ENCODE measurements around the gene HNF4A. TPM values are rescaled to one million over a fixed set of nuclear protein-coding genes. Genes with fewer than 3 reads are reported as not detected.

HNF4A gene
- total RNA-seq, 1 donor from 2014 or later, result not detected

- intact Hi-C loops (cut with DNase I), result no loop called here
- H3K4me1 ChIP-seq, result peaks cover 12% of the 10 kb centered on the region
- DNase-seq (ENCODE audit: extremely low spot score in 2 of 2), result no peak
- no peaks in the 10 kb centered on the region for H3K36me3 ChIP-seq
- no peak overlapping the region for H3K4me3 ChIP-seq
- H3K27ac ChIP-seq, result no peak overlapping the region
- H3K9me3 ChIP-seq, result no peaks in the 10 kb centered on the region
- no peaks in the 10 kb centered on the region for H3K27me3 ChIP-seq
- TF ChIP-seq POLR2A (IDR thresholded peaks at IDR 0.05), result no peak
- TF ChIP-seq POLR2AphosphoS5 (IDR thresholded peaks at IDR 0.05; ENCODE audit: insufficient read depth in 1 of 2, low read depth in 1 of 2), result no peak
- TF ChIP-seq CTCF (IDR thresholded peaks at IDR 0.05), result no peak
Measured at GRCh38 chr20:44392088-44392775, 36.7 kb downstream of the HNF4A start.

GRCh38 chr20:44392776-44393607, 37.5 kb downstream of the HNF4A start:
- peaks cover 10% of the 10 kb centered on the region for H3K4me1 ChIP-seq
- no peaks in the 10 kb centered on the region for H3K9me3 ChIP-seq
- H3K27ac ChIP-seq, result no peak overlapping the region
- intact Hi-C loops (cut with DNase I), result no loop called here
- H3K4me3 ChIP-seq, result no peak overlapping the region
- H3K36me3 ChIP-seq, result no peaks in the 10 kb centered on the region
- no peaks in the 10 kb centered on the region for H3K27me3 ChIP-seq
- TF ChIP-seq POLR2A (IDR thresholded peaks at IDR 0.05) (no peak), POLR2AphosphoS5 (IDR thresholded peaks at IDR 0.05; ENCODE audit: insufficient read depth in 1 of 2, low read depth in 1 of 2) (no peak), CTCF (IDR thresholded peaks at IDR 0.05) (no peak)
- DNase-seq (ENCODE audit: extremely low spot score in 2 of 2), result no peak

- intact Hi-C loops (cut with DNase I), result no loop called here
Measured at GRCh38 chr20:44393608-44394451, 38.3 kb downstream of the HNF4A start.

GRCh38 chr20:44394452-44394701, 38.9 kb downstream of the HNF4A start:
- H3K9me3 ChIP-seq, result no peaks in the 10 kb centered on the region
- no peaks in the 10 kb centered on the region for H3K27me3 ChIP-seq
- intact Hi-C loops (cut with DNase I), result no loop called here
- no peak overlapping the region for H3K4me3 ChIP-seq
- no peaks in the 10 kb centered on the region for H3K4me1 ChIP-seq
- no peak overlapping the region for H3K27ac ChIP-seq
- no peak for DNase-seq (ENCODE audit: extremely low spot score in 2 of 2)
- H3K36me3 ChIP-seq, result no peaks in the 10 kb centered on the region
- no peak for TF ChIP-seq POLR2AphosphoS5 (IDR thresholded peaks at IDR 0.05; ENCODE audit: insufficient read depth in 1 of 2, low read depth in 1 of 2)
- TF ChIP-seq POLR2A (IDR thresholded peaks at IDR 0.05), result no peak
- TF ChIP-seq CTCF (IDR thresholded peaks at IDR 0.05), result no peak

More at GRCh38 chr20:44393608-44394451, 38.3 kb downstream of the HNF4A start:
- Histone ChIP-seq H3K36me3 (no peaks in the 10 kb centered on the region), H3K27me3 (no peaks in the 10 kb centered on the region), H3K27ac (no peak overlapping the region), H3K4me1 (peaks cover 2% of the 10 kb centered on the region), H3K9me3 (no peaks in the 10 kb centered on the region), H3K4me3 (no peak overlapping the region)
- DNase-seq (ENCODE audit: extremely low spot score in 2 of 2), result no peak
- no peak for TF ChIP-seq CTCF (IDR thresholded peaks at IDR 0.05)
- no peak for TF ChIP-seq POLR2A (IDR thresholded peaks at IDR 0.05)
